OCI-LY7 (cell line): ENCODE measurements around the gene FAM227A. TPM values are rescaled to one million over a fixed set of nuclear protein-coding genes. Genes with fewer than 3 reads are reported as not detected.

Source experiments
- BruUV-seq: library from RNA; stranded (reverse); fragments of 400-500 nt; replicated peaks from 2 replicates; lab custom pipeline; 2021; lab: Mats Ljungman, UMichigan
- CTCF ChIA-PET: fragments of 300-600 bp; sonication (Branson Sonifier 250); formaldehyde crosslinking; loops from one replicate; lab custom pipeline; 2022; ENCODE audit warnings: antibody characterized with exemption; ENCODE audit not compliant: unreplicated experiment; lab: Charles Lee
- POLR2A ChIA-PET: fragments of 300-600 bp; sonication (Branson Sonifier 250); formaldehyde crosslinking; loops from one replicate; lab custom pipeline; 2022; ENCODE audit warnings: antibody characterized with exemption; lab: Charles Lee
- DNase-seq: peaks from one replicate; pipeline ENCODE4 v3.0.0-alpha.2; 2015; ENCODE audit warnings: low spot score
- H2AFZ ChIP-seq: fragments of 200-600 bp; sonication (generic), shearing (Covaris generic); 2 replicates; pipeline ENCODE4 v1.6.1; 2014; ENCODE audit warnings: mild to moderate bottlenecking, antibody characterized with exemption, low read length, moderate library complexity
- H3K27ac ChIP-seq: fragments of 200-600 bp; sonication (generic); 2 replicates; pipeline ENCODE4 v1.5.1; 2014; ENCODE audit warnings: mixed run types, low read depth, mild to moderate bottlenecking, moderate library complexity, low read length, inconsistent platforms; ENCODE audit not compliant: poor library complexity, severe bottlenecking
- H3K36me3 ChIP-seq: fragments of 200-600 bp; sonication (generic); 2 replicates; pipeline ENCODE4 v1.6.1; 2014; ENCODE audit warnings: mild to moderate bottlenecking, antibody characterized with exemption, low read length, moderate library complexity, mixed read lengths; ENCODE audit not compliant: insufficient read depth
- H3K4me1 ChIP-seq: fragments of 200-600 bp; sonication (generic); 2 replicates; pipeline ENCODE4 v1.5.1; 2014; ENCODE audit warnings: mild to moderate bottlenecking, low read length; ENCODE audit not compliant: insufficient read depth, poor library complexity, severe bottlenecking
- H3K4me2 ChIP-seq: fragments of 200-600 bp; sonication (generic); 2 replicates; pipeline ENCODE4 v1.6.1; 2014; ENCODE audit warnings: mild to moderate bottlenecking, low read length
- H3K4me3 ChIP-seq: fragments of 200-600 bp; sonication (generic); 2 replicates; pipeline ENCODE4 v1.5.1; 2014; ENCODE audit warnings: mild to moderate bottlenecking, low read depth, low read length; ENCODE audit not compliant: poor library complexity, severe bottlenecking
- H3K79me2 ChIP-seq: fragments of 200-600 bp; sonication (generic); 2 replicates; pipeline ENCODE4 v1.6.1; 2016; ENCODE audit warnings: low read depth, mild to moderate bottlenecking, low read length, moderate library complexity, mixed read lengths; ENCODE audit not compliant: insufficient read depth
- H3K9me2 ChIP-seq: fragments of 200-600 bp; sonication (generic); 2 replicates; pipeline ENCODE4 v1.6.1; 2016; ENCODE audit warnings: mild to moderate bottlenecking, low read length, mixed read lengths; ENCODE audit not compliant: insufficient read depth
- H3K9me3 ChIP-seq: fragments of 200-600 bp; sonication (generic); 2 replicates; pipeline ENCODE4 v1.6.1; 2014; ENCODE audit warnings: mild to moderate bottlenecking, mixed run types, low read length, mixed read lengths
- H4K20me1 ChIP-seq: fragments of 200-600 bp; sonication (generic); 2 replicates; pipeline ENCODE4 v1.6.1; 2014; ENCODE audit warnings: mild to moderate bottlenecking, antibody characterized with exemption, low read length, moderate library complexity, mixed read lengths; ENCODE audit not compliant: insufficient read depth
- CTCF ChIP-seq: fragments of 200-600 bp; sonication (generic); conservative IDR thresholded peaks from 2 replicates; pipeline ENCODE4 v1.5.1; 2014; ENCODE audit warnings: mild to moderate bottlenecking, antibody characterized with exemption, low read length, moderate library complexity, mixed read lengths
- EZH2phosphoT487 ChIP-seq: fragments of 200-600 bp; sonication (generic); IDR thresholded peaks from 2 replicates; pipeline ENCODE4 v1.6.1; 2018; ENCODE audit warnings: low read depth, borderline replicate concordance, mild to moderate bottlenecking, mixed run types, antibody characterized with exemption, low read length, moderate library complexity, mixed read lengths
- intact Hi-C: fragments of 100-400 bp; cut with micrococcal nuclease; formaldehyde crosslinking; loops from one replicate; pipeline ENCODE4 v1.10.0; 2022; ENCODE audit not compliant: unreplicated experiment
- total RNA-seq, 2 experiments: library from RNA; depleted of rRNA in 1 of 2; stranded (reverse); fragments of >200 nt in 1 of 2; shearing (Covaris generic) in 1 of 2; gene quantifications; 2 replicates each; pipeline ENCODE4 v1.2.3, GENCODE V29; 2014 to 2022

Gene FAM227A
- total RNA-seq, 2 experiments from 2014 or later: 0.16 to 0.57 TPM

- no peaks in the 10 kb centered on the region for H3K79me2 ChIP-seq
- H3K4me1 ChIP-seq: no peaks in the 10 kb centered on the region
- TSS peak; percentile 37 for BruUV-seq
- H3K4me2 ChIP-seq: no peak overlapping the region
- no peak overlapping the region for H3K4me3 ChIP-seq
- TF ChIP-seq EZH2phosphoT487 (no peak), CTCF (no peak)
- no peaks in the 10 kb centered on the region for H4K20me1 ChIP-seq
- no peak overlapping the region for H2AFZ ChIP-seq
- H3K27ac ChIP-seq: peak overlapping the region; percentile 4
- no peaks in the 10 kb centered on the region for H3K9me2 ChIP-seq
- ChIA-PET CTCF (no interaction called here), POLR2A (interaction anchor here (0.6 kb wide), 1 partner anchor 52 kb away, joined by 3 read pairs; no protein-coding TSS in a partner anchor)
- DNase-seq: no peak
- H3K9me3 ChIP-seq: no peaks in the 10 kb centered on the region
- H3K36me3 ChIP-seq: peaks cover 32% of the 10 kb centered on the region
- intact Hi-C loops: no loop called here
Observed at GRCh38 chr22:38531251-38531938, 124.8 kb downstream of the FAM227A start.

Other genes starting within 250 kb of the FAM227A start
- not detected in 2 replicates for gene KCNJ4, start 201.2 kb downstream of the FAM227A start, total RNA-seq (2014; rRNA removed; shearing (Covaris generic))
- not detected in 2 replicates for gene KCNJ4, start 201.2 kb downstream of the FAM227A start, total RNA-seq (2022)
- not detected in 2 replicates for gene KDELR3, start 188.3 kb downstream of the FAM227A start, total RNA-seq (2014; rRNA removed; shearing (Covaris generic))
- not detected in 2 replicates for gene KDELR3, start 188.3 kb downstream of the FAM227A start, total RNA-seq (2022)
- gene DDX17, start 150.1 kb downstream of the FAM227A start, total RNA-seq (2014; rRNA removed; shearing (Covaris generic)): 626 and 667 TPM in 2 replicates
- 505 and 508 TPM in 2 replicates for gene DDX17, start 150.1 kb downstream of the FAM227A start, total RNA-seq (2022)
- gene DMC1, start 86.2 kb downstream of the FAM227A start, total RNA-seq (2014; rRNA removed; shearing (Covaris generic)): 44.3 and 84.7 TPM in 2 replicates
- gene DMC1, start 86.2 kb downstream of the FAM227A start, total RNA-seq (2022): 40.6 and 60.8 TPM in 2 replicates
- gene CBY1, start 246 bp upstream of the FAM227A start, total RNA-seq (2014; rRNA removed; shearing (Covaris generic)): 3.5 and 10.5 TPM in 2 replicates
- 12.8 and 15.1 TPM in 2 replicates for gene CBY1, start 246 bp upstream of the FAM227A start, total RNA-seq (2022)
- 51.8 and 61.7 TPM in 2 replicates for gene TOMM22, start 25.6 kb upstream of the FAM227A start, total RNA-seq (2014; rRNA removed; shearing (Covaris generic))
- 99.6 and 114 TPM in 2 replicates for gene TOMM22, start 25.6 kb upstream of the FAM227A start, total RNA-seq (2022)
- gene JOSD1, start 44.6 kb upstream of the FAM227A start, total RNA-seq (2014; rRNA removed; shearing (Covaris generic)): 46.6 and 50.4 TPM in 2 replicates
- 54.7 and 56.3 TPM in 2 replicates for gene JOSD1, start 44.6 kb upstream of the FAM227A start, total RNA-seq (2022)
- 46.1 and 51.1 TPM in 2 replicates for gene GTPBP1, start 49.6 kb upstream of the FAM227A start, total RNA-seq (2014; rRNA removed; shearing (Covaris generic))
- 95.0 and 97.5 TPM in 2 replicates for gene GTPBP1, start 49.6 kb upstream of the FAM227A start, total RNA-seq (2022)
- 59.1 and 67.6 TPM in 2 replicates for gene SUN2, start 99.6 kb upstream of the FAM227A start, total RNA-seq (2014; rRNA removed; shearing (Covaris generic))
- 80.2 and 95.7 TPM in 2 replicates for gene SUN2, start 99.6 kb upstream of the FAM227A start, total RNA-seq (2022)
- 6.8 and 7.1 TPM in 2 replicates for gene DNAL4, start 137.8 kb upstream of the FAM227A start, total RNA-seq (2014; rRNA removed; shearing (Covaris generic))
- gene DNAL4, start 137.8 kb upstream of the FAM227A start, total RNA-seq (2022): 6.4 and 6.6 TPM in 2 replicates
- gene NPTXR, start 187.6 kb upstream of the FAM227A start, total RNA-seq (2014; rRNA removed; shearing (Covaris generic)): not detected in 2 replicates
- 0.08 and 0.11 TPM in 2 replicates for gene NPTXR, start 187.6 kb upstream of the FAM227A start, total RNA-seq (2022)
- gene CBX6, start 215.8 kb upstream of the FAM227A start, total RNA-seq (2014; rRNA removed; shearing (Covaris generic)): 41.9 and 45.2 TPM in 2 replicates
- gene CBX6, start 215.8 kb upstream of the FAM227A start, total RNA-seq (2022): 62.2 and 67.2 TPM in 2 replicates